ENCODE data around the gene FLT1.

- TF ChIP-seq, protein P1, sequence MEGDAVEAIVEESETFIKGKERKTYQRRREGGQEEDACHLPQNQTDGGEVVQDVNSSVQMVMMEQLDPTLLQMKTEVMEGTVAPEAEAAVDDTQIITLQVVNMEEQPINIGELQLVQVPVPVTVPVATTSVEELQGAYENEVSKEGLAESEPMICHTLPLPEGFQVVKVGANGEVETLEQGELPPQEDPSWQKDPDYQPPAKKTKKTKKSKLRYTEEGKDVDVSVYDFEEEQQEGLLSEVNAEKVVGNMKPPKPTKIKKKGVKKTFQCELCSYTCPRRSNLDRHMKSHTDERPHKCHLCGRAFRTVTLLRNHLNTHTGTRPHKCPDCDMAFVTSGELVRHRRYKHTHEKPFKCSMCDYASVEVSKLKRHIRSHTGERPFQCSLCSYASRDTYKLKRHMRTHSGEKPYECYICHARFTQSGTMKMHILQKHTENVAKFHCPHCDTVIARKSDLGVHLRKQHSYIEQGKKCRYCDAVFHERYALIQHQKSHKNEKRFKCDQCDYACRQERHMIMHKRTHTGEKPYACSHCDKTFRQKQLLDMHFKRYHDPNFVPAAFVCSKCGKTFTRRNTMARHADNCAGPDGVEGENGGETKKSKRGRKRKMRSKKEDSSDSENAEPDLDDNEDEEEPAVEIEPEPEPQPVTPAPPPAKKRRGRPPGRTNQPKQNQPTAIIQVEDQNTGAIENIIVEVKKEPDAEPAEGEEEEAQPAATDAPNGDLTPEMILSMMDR (IDR thresholded peaks at IDR 0.05; ENCODE audit: low read depth, low read length, poor library complexity, severe bottlenecking): no peak
- no peak for TF ChIP-seq EZH2phosphoT487 (IDR thresholded peaks at IDR 0.05; ENCODE audit: borderline replicate concordance, low read length)
Measured at GRCh38 chr13:28478127-28478526, 16.8 kb downstream of the FLT1 start.

Data from DOHH2 (cell line).